Astrocyte (in vitro differentiated cells and primary cell): ENCODE data around the gene CYP27B1. TPM values are rescaled to one million over a fixed set of nuclear protein-coding genes. Genes with fewer than 3 reads are reported as not detected.

ENCODE experiments used
- DNase-seq: peaks from one replicate; pipeline ENCODE4 v3.0.0-alpha.2; 2010; ENCODE audit warnings: low read depth
- FAIRE-seq: peaks from 2 replicates; lab custom pipeline; 2011; peaks lifted over from hg19 to GRCh38; lab: Jason Lieb, UNC
- H2AFZ ChIP-seq: 2 replicates; pipeline ENCODE4 v1.6.0; 2012; ENCODE audit warnings: low read depth, low read length, inconsistent platforms
- H3K27ac ChIP-seq: 2 replicates; pipeline ENCODE4 v1.5.1; 2011; ENCODE audit warnings: low read depth, low read length, inconsistent platforms
- H3K27me3 ChIP-seq: 2 replicates; pipeline ENCODE4 v1.6.0; 2011; ENCODE audit warnings: low read length, inconsistent platforms; ENCODE audit not compliant: insufficient read depth
- H3K36me3 ChIP-seq: 2 replicates; pipeline ENCODE4 v1.5.1; 2011; ENCODE audit warnings: low read length, inconsistent platforms; ENCODE audit not compliant: insufficient read depth
- H3K4me1 ChIP-seq: 2 replicates; pipeline ENCODE4 v1.5.1; 2011; ENCODE audit warnings: low read length, inconsistent platforms; ENCODE audit not compliant: insufficient read depth
- H3K4me2 ChIP-seq: 2 replicates; pipeline ENCODE4 v1.6.0; 2012; ENCODE audit warnings: low read length, inconsistent platforms
- H3K4me3 ChIP-seq: 2 replicates; pipeline ENCODE4 v1.5.1; 2011; ENCODE audit warnings: low read depth, mild to moderate bottlenecking, low read length, inconsistent platforms; ENCODE audit not compliant: insufficient read depth
- H3K79me2 ChIP-seq: 2 replicates; pipeline ENCODE4 v1.6.0; 2012; ENCODE audit warnings: mild to moderate bottlenecking, low read length, inconsistent platforms; ENCODE audit not compliant: insufficient read depth
- H3K9ac ChIP-seq: 2 replicates; pipeline ENCODE4 v1.6.0; 2012; ENCODE audit warnings: mild to moderate bottlenecking, low read length, inconsistent platforms
- H3K9me3 ChIP-seq: 2 replicates; pipeline ENCODE4 v1.5.1; 2012; ENCODE audit warnings: low read depth, mild to moderate bottlenecking, low read length, inconsistent platforms; ENCODE audit not compliant: insufficient read depth
- H4K20me1 ChIP-seq: 2 replicates; pipeline ENCODE4 v1.6.0; 2012; ENCODE audit warnings: low read length, inconsistent platforms; ENCODE audit not compliant: insufficient read depth
- H3K27ac Mint-ChIP-seq: one replicate; pipeline ENCODE4 v1.8.0; 2021; ENCODE audit warnings: mild to moderate bottlenecking, mixed read lengths; ENCODE audit not compliant: unreplicated experiment
- H3K27me3 Mint-ChIP-seq: one replicate; pipeline ENCODE4 v1.8.0; 2021; ENCODE audit warnings: low read depth, mixed read lengths; ENCODE audit not compliant: unreplicated experiment
- H3K36me3 Mint-ChIP-seq: one replicate; pipeline ENCODE4 v1.8.0; 2021; ENCODE audit warnings: low read depth, mixed read lengths; ENCODE audit not compliant: unreplicated experiment
- H3K4me1 Mint-ChIP-seq: one replicate; pipeline ENCODE4 v1.8.0; 2021; ENCODE audit warnings: low read depth, mixed read lengths; ENCODE audit not compliant: unreplicated experiment
- H3K4me3 Mint-ChIP-seq: one replicate; pipeline ENCODE4 v1.8.0; 2021; ENCODE audit warnings: mild to moderate bottlenecking, moderate library complexity, mixed read lengths; ENCODE audit not compliant: unreplicated experiment
- H3K9me3 Mint-ChIP-seq: one replicate; pipeline ENCODE4 v1.8.0; 2021; ENCODE audit warnings: mild to moderate bottlenecking, mixed read lengths; ENCODE audit not compliant: unreplicated experiment
- CTCF ChIP-seq: IDR thresholded peaks from 2 replicates; pipeline ENCODE4 v1.5.1; 2011; ENCODE audit warnings: low read depth, mild to moderate bottlenecking, inconsistent platforms, low read length, moderate library complexity; ENCODE audit not compliant: insufficient read depth
- EZH2 ChIP-seq: IDR thresholded peaks from 2 replicates; pipeline ENCODE4 v1.6.1; 2012; ENCODE audit warnings: mild to moderate bottlenecking, low read length, inconsistent platforms; ENCODE audit not compliant: insufficient read depth
- total RNA-seq: library from RNA; stranded (reverse); gene quantifications from 2 replicates; pipeline ENCODE4 v1.2.1, GENCODE V29; 2021

Gene CYP27B1
- total RNA-seq, 1 donor from 2014 or later = 1.5 TPM

GRCh38 chr12:57725851-57726150 is 41.1 kb downstream of the CYP27B1 start:
- H3K9me3 Mint-ChIP-seq = peaks cover 11% of the 10 kb centered on the region
- H3K36me3 ChIP-seq = peaks cover 9% of the 10 kb centered on the region
- H4K20me1 ChIP-seq = peaks cover 8% of the 10 kb centered on the region
- no peak for DNase-seq
- H3K9me3 ChIP-seq = no peaks in the 10 kb centered on the region
- H3K27ac ChIP-seq = no peak overlapping the region
- H3K4me3 ChIP-seq = peak overlapping the region; percentile 85
- H3K27me3 ChIP-seq = peaks cover 22% of the 10 kb centered on the region
- no peaks in the 10 kb centered on the region for H3K4me1 Mint-ChIP-seq
- no peak for FAIRE-seq
- H3K79me2 ChIP-seq = no peaks in the 10 kb centered on the region
- peak overlapping the region; percentile 99 for H3K4me2 ChIP-seq
- peak overlapping the region; percentile 91 for H3K4me3 Mint-ChIP-seq
- peaks cover 66% of the 10 kb centered on the region for H3K27me3 Mint-ChIP-seq
- TF ChIP-seq EZH2 (no peak), CTCF (no peak)
- H3K9ac ChIP-seq = peak overlapping the region; percentile 90
- H3K36me3 Mint-ChIP-seq = peaks cover 15% of the 10 kb centered on the region
- H3K27ac Mint-ChIP-seq = no peak overlapping the region
- H2AFZ ChIP-seq = peak overlapping the region; percentile 97
- H3K4me1 ChIP-seq = peaks cover 7% of the 10 kb centered on the region

- no peak overlapping the region for H3K27ac Mint-ChIP-seq
- H3K4me3 Mint-ChIP-seq = no peak overlapping the region
- H3K4me1 Mint-ChIP-seq = no peaks in the 10 kb centered on the region
- H3K36me3 ChIP-seq = peaks cover 9% of the 10 kb centered on the region
- no peak overlapping the region for H3K27ac ChIP-seq
- H3K9me3 ChIP-seq = no peaks in the 10 kb centered on the region
- H4K20me1 ChIP-seq = peaks cover 6% of the 10 kb centered on the region
- H3K9me3 Mint-ChIP-seq = peaks cover 11% of the 10 kb centered on the region
- H3K9ac ChIP-seq = no peak overlapping the region
- H3K27me3 ChIP-seq = peaks cover 20% of the 10 kb centered on the region
- TF ChIP-seq EZH2 = no peak
- no peak for TF ChIP-seq CTCF
- H3K4me2 ChIP-seq = no peak overlapping the region
- no peak overlapping the region for H2AFZ ChIP-seq
- peaks cover 15% of the 10 kb centered on the region for H3K36me3 Mint-ChIP-seq
- H3K4me3 ChIP-seq = no peak overlapping the region
- peaks cover 59% of the 10 kb centered on the region for H3K27me3 Mint-ChIP-seq
- H3K79me2 ChIP-seq = no peaks in the 10 kb centered on the region
- DNase-seq (no peak), FAIRE-seq (no peak)
- peaks cover 7% of the 10 kb centered on the region for H3K4me1 ChIP-seq
Measured at GRCh38 chr12:57724936-57725740, 41.7 kb downstream of the CYP27B1 start.
